AG04450 (cell line): Measurements from ENCODE around the gene NUDT22. TPM values are rescaled to one million over a fixed set of nuclear protein-coding genes. Genes with fewer than 3 reads are reported as not detected.

Experiments
- CTCF ChIA-PET: fragments of 300-600, 350-600 bp; formaldehyde crosslinking; extraction: SDS; loops from one replicate; lab custom pipeline; 2022; ENCODE audit warnings: antibody characterized with exemption, inconsistent platforms; lab: Charles Lee
- POLR2A ChIA-PET: fragments of 350-600 bp; formaldehyde crosslinking; extraction: SDS; loops from one replicate; lab custom pipeline; 2021; ENCODE audit warnings: antibody characterized with exemption, inconsistent platforms; lab: Yijun Ruan, JAX
- DNase-seq: peaks from one replicate; pipeline ENCODE4 v3.0.0-alpha.2; 2011; ENCODE audit warnings: low read depth, low spot score
- H3K27ac ChIP-seq: one replicate; pipeline ENCODE4 v1.5.1; 2012; ENCODE audit warnings: low read depth, low read length, control low read depth
- H3K27me3 ChIP-seq: one replicate; pipeline ENCODE4 v1.6.0; 2012; ENCODE audit warnings: low read length; ENCODE audit not compliant: control insufficient read depth, insufficient read depth
- H3K4me3 ChIP-seq: 2 replicates; pipeline ENCODE4 v1.5.1; 2011; ENCODE audit warnings: mild to moderate bottlenecking, low read depth, low read length, control low read depth
- H3K9me3 ChIP-seq: 2 replicates; pipeline ENCODE4 v1.5.1; 2012; ENCODE audit warnings: low read length; ENCODE audit not compliant: control insufficient read depth, insufficient read depth
- polyA plus RNA-seq: library from polyadenylated mRNA; depleted of rRNA; stranded (reverse); fragments of >200 nt; gene quantifications from 2 replicates; pipeline ENCODE4 v1.2.3, GENCODE V29; 2011
- TF ChIP-seq, protein P1 (sequence below): IDR thresholded peaks from 2 replicates; pipeline ENCODE4 v1.5.1; 2011; ENCODE audit warnings: low read depth, low read length, control low read depth, inconsistent platforms

NUDT22 gene
- polyA plus RNA-seq, 1 experiment = 18.8 TPM

DNA sequence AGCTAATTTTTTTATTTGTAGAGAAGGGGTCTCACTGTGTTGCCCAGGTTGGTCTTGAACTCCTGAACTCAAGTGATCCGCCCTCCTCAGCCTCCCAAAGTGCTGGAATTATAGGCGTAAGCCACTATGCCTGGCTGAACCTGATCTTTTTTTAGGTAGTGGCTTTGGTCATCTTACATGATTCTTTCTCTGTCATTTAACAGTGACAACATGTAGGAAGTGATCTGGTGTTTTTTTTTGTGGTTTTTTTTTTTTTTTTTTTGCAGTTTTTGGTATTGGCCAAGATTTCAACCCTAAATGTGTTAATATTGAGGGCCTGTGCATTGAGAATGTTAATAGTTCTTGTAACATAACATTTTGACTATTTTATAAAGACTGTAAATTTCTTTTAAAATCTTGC is 27.6 kb upstream of the NUDT22 start:
- ChIA-PET CTCF (interaction anchor here (1.5 kb wide), 1 partner anchor 8 kb away, joined by 3 read pairs; the partner anchor contains the start of gene FERMT3), POLR2A (no interaction called here)
- H3K27me3 ChIP-seq = no peaks in the 10 kb centered on the region
- no peaks in the 10 kb centered on the region for H3K9me3 ChIP-seq
- DNase-seq = no peak
- H3K27ac ChIP-seq = no peak overlapping the region
- TF ChIP-seq, protein P1, sequence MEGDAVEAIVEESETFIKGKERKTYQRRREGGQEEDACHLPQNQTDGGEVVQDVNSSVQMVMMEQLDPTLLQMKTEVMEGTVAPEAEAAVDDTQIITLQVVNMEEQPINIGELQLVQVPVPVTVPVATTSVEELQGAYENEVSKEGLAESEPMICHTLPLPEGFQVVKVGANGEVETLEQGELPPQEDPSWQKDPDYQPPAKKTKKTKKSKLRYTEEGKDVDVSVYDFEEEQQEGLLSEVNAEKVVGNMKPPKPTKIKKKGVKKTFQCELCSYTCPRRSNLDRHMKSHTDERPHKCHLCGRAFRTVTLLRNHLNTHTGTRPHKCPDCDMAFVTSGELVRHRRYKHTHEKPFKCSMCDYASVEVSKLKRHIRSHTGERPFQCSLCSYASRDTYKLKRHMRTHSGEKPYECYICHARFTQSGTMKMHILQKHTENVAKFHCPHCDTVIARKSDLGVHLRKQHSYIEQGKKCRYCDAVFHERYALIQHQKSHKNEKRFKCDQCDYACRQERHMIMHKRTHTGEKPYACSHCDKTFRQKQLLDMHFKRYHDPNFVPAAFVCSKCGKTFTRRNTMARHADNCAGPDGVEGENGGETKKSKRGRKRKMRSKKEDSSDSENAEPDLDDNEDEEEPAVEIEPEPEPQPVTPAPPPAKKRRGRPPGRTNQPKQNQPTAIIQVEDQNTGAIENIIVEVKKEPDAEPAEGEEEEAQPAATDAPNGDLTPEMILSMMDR = no peak
- no peak overlapping the region for H3K4me3 ChIP-seq

DNA sequence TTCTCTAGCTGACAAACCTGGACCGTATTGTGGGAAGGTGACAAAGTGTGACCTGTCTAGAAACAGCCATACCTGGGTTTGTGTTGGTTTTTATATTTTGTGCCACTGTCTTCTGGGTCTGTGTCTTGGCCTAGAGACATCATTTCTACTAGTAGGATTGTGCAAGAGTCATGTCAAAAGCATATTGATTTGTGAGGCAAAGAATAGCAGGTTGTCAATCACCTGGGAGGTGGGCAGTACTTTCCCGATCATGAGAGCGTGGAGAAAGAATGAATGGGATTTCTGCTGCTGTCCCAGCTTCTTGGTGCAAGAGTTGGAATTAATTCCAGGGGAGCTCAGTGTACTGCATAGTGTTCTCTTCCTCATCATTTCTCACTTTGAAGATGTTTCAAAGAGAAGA is 24.5 kb upstream of the NUDT22 start:
- CTCF ChIA-PET = interaction anchor here (6.8 kb wide), 1 partner anchor 101 kb away, joined by 125 read pairs; no protein-coding TSS in a partner anchor
- POLR2A ChIA-PET = interaction anchor here (2.4 kb wide), 1 partner anchor 16 kb away, joined by 7 read pairs; the partner anchor contains the start of gene STIP1
- H3K4me3 ChIP-seq = no peak overlapping the region
- H3K27me3 ChIP-seq = no peaks in the 10 kb centered on the region
- no peak overlapping the region for H3K27ac ChIP-seq
- TF ChIP-seq, protein P1 = no peak
- DNase-seq = no peak
- no peaks in the 10 kb centered on the region for H3K9me3 ChIP-seq

DNA sequence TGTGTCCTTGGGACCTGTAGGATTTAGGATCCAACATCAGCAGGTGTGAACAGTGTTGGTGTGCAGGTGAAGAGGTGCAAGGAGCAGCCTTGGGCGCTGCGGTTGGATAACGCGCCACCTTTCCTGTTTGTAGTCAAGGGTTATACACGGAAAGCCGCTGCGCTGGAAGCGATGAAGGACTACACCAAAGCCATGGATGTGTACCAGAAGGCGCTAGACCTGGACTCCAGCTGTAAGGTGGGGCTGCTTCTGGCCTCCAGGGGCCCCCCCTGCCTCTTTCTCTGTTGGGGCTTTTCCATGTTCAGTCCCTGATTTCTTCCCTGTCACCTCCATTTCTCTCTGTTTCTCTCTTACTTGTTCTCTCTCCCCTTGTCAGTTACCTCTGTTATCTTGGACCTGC is 23.1 kb upstream of the NUDT22 start:
- Histone ChIP-seq H3K9me3 (no peaks in the 10 kb centered on the region; the same call in 1 of the 2 replicates), H3K27me3 (no peaks in the 10 kb centered on the region), H3K27ac (no peak overlapping the region), H3K4me3 (no peak overlapping the region)
- POLR2A ChIA-PET = interaction anchor here (0.6 to 0.9 kb wide), 2 partner anchors 33 to 1388 kb away, joined by 4 read pairs; no protein-coding TSS in a partner anchor
- no peak for DNase-seq
- TF ChIP-seq, protein P1 = no peak
- CTCF ChIA-PET = interaction anchor here (3.5 to 6.8 kb wide), 2 partner anchors 42 to 100 kb away, joined by 22 to 125 read pairs; no protein-coding TSS in a partner anchor

DNA sequence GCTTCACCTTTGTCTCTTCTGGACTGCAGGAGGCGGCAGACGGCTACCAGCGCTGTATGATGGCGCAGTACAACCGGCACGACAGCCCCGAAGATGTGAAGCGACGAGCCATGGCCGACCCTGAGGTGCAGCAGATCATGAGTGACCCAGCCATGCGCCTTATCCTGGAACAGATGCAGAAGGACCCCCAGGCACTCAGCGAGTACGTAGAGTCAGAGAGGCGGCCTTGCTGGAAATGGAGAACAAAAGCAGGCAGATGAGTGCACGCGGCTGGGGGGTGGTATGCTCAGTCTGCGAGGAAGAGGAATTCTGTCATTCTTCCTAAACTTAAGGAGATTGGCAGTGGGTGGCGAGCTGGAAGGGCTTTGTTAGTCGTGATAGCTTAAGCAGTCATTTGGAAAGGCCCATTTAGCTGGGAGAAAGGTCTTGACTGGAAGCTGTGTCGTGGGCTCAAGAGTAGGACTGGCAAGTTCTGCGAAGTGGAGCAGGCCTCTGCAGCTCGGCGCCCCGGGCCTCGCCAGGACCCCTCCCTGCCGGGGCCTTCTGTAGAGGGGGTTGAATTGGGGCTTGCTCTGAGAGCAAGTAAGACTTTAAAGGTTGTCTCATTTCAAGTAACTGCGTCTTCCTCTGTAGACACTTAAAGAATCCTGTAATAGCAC is 22.5 kb upstream of the NUDT22 start:
- TF ChIP-seq, protein P1 = no peak
- Histone ChIP-seq H3K27ac (peak overlapping the region; percentile 21), H3K27me3 (no peaks in the 10 kb centered on the region), H3K4me3 (no peak overlapping the region), H3K9me3 (no peaks in the 10 kb centered on the region; the same call in 1 of the 2 replicates)
- POLR2A ChIA-PET = interaction anchor here (0.6 to 2.0 kb wide), 4 partner anchors 18 to 1389 kb away, joined by 3 to 17 read pairs (median 6); partner anchors contain the start of gene STIP1
- CTCF ChIA-PET = interaction anchor here (0.6 to 6.8 kb wide), 9 partner anchors 11 to 294 kb away, joined by 3 to 125 read pairs (median 21); partner anchors contain the start of gene PLCB3
- DNase-seq = no peak

DNA sequence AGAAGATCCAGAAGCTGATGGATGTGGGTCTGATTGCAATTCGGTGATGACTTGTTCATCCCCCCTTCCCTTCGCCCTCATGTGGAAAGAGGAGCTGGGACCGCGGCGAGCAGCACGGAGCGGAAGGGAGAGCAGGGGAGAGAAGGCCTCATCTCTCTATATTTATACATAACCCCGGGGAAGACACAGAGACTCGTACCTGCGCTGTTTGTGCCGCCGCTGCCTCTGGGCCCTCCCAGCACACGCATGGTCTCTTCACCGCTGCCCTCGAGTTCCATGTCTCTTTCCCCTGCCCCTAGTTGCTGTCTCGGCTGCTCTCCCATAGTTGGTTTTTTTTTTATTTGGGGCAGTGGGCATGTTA is 22.0 kb upstream of the NUDT22 start:
- no peak for DNase-seq
- ChIA-PET POLR2A (interaction anchor here (1.0 to 2.0 kb wide), 8 partner anchors 11 to 97 kb away, joined by 3 to 17 read pairs (median 4); partner anchors contain the start of genes NUDT22, STIP1 and TRPT1), CTCF (interaction anchor here (0.6 to 6.8 kb wide), 23 partner anchors 8 to 370 kb away, joined by 3 to 125 read pairs (median 5); partner anchors contain the start of genes NUDT22, PLCB3, PRDX5 and TRMT112)
- TF ChIP-seq, protein P1 = no peak
- no peaks in the 10 kb centered on the region for H3K27me3 ChIP-seq
- no peaks in the 10 kb centered on the region; the same call in 1 of the 2 replicates for H3K9me3 ChIP-seq
- H3K27ac ChIP-seq = peak overlapping the region; percentile 21
- no peak overlapping the region for H3K4me3 ChIP-seq
